Thyroid gland (tissue), 4 donors: Measurements from ENCODE around the gene MTUS2.

ENCODE experiments used
- POLR2A ChIP-seq, 2 donors: fragments of 450-650 bp; IDR thresholded peaks; one replicate each; pipeline ENCODE4 v1.6.1; 2017; ENCODE audit warnings: antibody characterized with exemption in 2 of 2, mild to moderate bottlenecking in 2 of 2, moderate library complexity in 1 of 2
- TF ChIP-seq, protein P1 (sequence below), 6 experiments: fragments of 200-600 bp in 3 of 6; fragments of 450-650 bp in 3 of 6; sonication (generic) in 3 of 6; IDR thresholded peaks; one replicate each; pipeline ENCODE4 v1.5.1; 2016 to 2019; ENCODE audit warnings: antibody characterized with exemption in 6 of 6, mild to moderate bottlenecking in 2 of 6, inconsistent platforms in 1 of 6, moderate library complexity in 1 of 6

DNA sequence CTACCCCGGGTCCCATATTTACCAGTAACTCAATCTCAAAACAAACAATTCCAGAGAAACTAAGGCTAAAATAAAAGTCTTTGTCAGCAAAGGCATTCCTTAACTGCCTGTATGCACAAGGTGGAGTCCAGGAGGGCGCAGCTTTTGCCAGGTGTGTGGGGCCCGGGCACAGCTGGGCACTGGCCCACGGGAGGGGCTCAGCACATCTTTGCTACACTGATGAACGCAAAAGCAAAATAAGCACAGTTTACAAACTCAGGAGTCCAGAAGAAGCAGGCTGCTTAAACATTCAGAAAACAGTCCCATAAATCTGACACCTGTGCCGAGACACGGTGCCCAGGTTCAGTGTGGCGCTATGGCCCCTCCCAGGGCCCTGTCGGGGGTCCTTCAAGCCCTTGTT, 704.5 kb downstream of the MTUS2 start:
- TF ChIP-seq POLR2A (IDR thresholded peaks at IDR 0.05): no peak
- TF ChIP-seq, protein P1, sequence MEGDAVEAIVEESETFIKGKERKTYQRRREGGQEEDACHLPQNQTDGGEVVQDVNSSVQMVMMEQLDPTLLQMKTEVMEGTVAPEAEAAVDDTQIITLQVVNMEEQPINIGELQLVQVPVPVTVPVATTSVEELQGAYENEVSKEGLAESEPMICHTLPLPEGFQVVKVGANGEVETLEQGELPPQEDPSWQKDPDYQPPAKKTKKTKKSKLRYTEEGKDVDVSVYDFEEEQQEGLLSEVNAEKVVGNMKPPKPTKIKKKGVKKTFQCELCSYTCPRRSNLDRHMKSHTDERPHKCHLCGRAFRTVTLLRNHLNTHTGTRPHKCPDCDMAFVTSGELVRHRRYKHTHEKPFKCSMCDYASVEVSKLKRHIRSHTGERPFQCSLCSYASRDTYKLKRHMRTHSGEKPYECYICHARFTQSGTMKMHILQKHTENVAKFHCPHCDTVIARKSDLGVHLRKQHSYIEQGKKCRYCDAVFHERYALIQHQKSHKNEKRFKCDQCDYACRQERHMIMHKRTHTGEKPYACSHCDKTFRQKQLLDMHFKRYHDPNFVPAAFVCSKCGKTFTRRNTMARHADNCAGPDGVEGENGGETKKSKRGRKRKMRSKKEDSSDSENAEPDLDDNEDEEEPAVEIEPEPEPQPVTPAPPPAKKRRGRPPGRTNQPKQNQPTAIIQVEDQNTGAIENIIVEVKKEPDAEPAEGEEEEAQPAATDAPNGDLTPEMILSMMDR (IDR thresholded peaks at IDR 0.05): no peak
